PC-9 (cell line): ENCODE results near the gene LONP2. TPM values are rescaled to one million over a fixed set of nuclear protein-coding genes. Genes with fewer than 3 reads are reported as not detected.

Source experiments
- BruUV-seq: library from RNA; stranded (reverse); fragments of 400-500 nt; replicated peaks from 2 replicates; lab custom pipeline; 2021; lab: Mats Ljungman, UMichigan
- CTCF ChIA-PET: fragments of 300-600 bp; sonication (Branson Sonifier 250); formaldehyde crosslinking; loops from one replicate; lab custom pipeline; 2022; ENCODE audit warnings: antibody characterized with exemption; lab: Charles Lee
- POLR2A ChIA-PET: fragments of 300-600 bp; sonication (Branson Sonifier 250); formaldehyde crosslinking; loops from one replicate; lab custom pipeline; 2022; ENCODE audit warnings: antibody characterized with exemption; ENCODE audit not compliant: unreplicated experiment; lab: Charles Lee
- DNase-seq, 2 experiments: peaks; one replicate each; pipeline versions ENCODE4 v3.0.0 to v3.0.0-alpha.2; 2015 to 2022; ENCODE audit warnings: mixed read lengths in 1 of 2
- H2AFZ ChIP-seq: fragments of 200-600 bp; sonication (generic); 2 replicates; pipeline ENCODE4 v1.8.1; 2017; ENCODE audit warnings: antibody characterized with exemption
- H3F3A ChIP-seq: fragments of 200-600 bp; sonication (generic); 2 replicates; pipeline ENCODE4 v1.8.1; 2017; ENCODE audit warnings: antibody characterized with exemption, mild to moderate bottlenecking, low read depth; ENCODE audit not compliant: insufficient read depth
- H3K27ac ChIP-seq: fragments of 200-600 bp; sonication (generic); 2 replicates; pipeline ENCODE4 v1.6.1; 2016; ENCODE audit warnings: mixed run types
- H3K27me3 ChIP-seq: fragments of 200-600 bp; sonication (generic); 2 replicates; pipeline ENCODE4 v1.6.1; 2016; ENCODE audit warnings: low read depth, mixed run types; ENCODE audit not compliant: insufficient read depth
- H3K36me3 ChIP-seq: fragments of 200-600 bp; sonication (generic); 2 replicates; pipeline ENCODE4 v1.6.1; 2016; ENCODE audit warnings: low read depth, mixed run types
- H3K4me1 ChIP-seq: fragments of 200-600 bp; sonication (generic); replicated peaks from 2 replicates; pipeline ENCODE4 v1.6.1; 2016; ENCODE audit warnings: mixed run types; ENCODE audit not compliant: insufficient read depth
- H3K4me2 ChIP-seq: fragments of 200-600 bp; sonication (generic); 2 replicates; pipeline ENCODE4 v1.6.1; 2017; ENCODE audit warnings: mixed run types
- H3K4me3 ChIP-seq: fragments of 200-600 bp; sonication (generic); 2 replicates; pipeline ENCODE4 v1.6.1; 2016; ENCODE audit warnings: mixed run types
- H3K79me2 ChIP-seq: fragments of 200-600 bp; sonication (generic); 2 replicates; pipeline ENCODE4 v1.6.1; 2017; ENCODE audit warnings: low read depth, mixed run types
- H3K9me2 ChIP-seq: fragments of 200-600 bp; sonication (generic); 2 replicates; pipeline ENCODE4 v1.8.1; 2017; ENCODE audit warnings: mild to moderate bottlenecking; ENCODE audit not compliant: insufficient read depth
- H3K9me3 ChIP-seq: fragments of 200-600 bp; sonication (generic); 2 replicates; pipeline ENCODE4 v1.8.1; 2016; ENCODE audit warnings: low read depth; ENCODE audit not compliant: insufficient read depth
- H4K20me1 ChIP-seq: fragments of 200-600 bp; sonication (generic); 2 replicates; pipeline ENCODE4 v1.8.1; 2017; ENCODE audit not compliant: insufficient read depth
- CTCF ChIP-seq: fragments of 200-600 bp; sonication (generic); conservative IDR thresholded peaks from 2 replicates; pipeline ENCODE4 v1.6.1; 2017; ENCODE audit warnings: mixed run types, antibody characterized with exemption, mild to moderate bottlenecking, moderate library complexity
- EZH2 ChIP-seq: fragments of 200-600 bp; sonication (generic); IDR thresholded peaks from 2 replicates; pipeline ENCODE4 v1.8.0; 2017; ENCODE audit warnings: antibody characterized with exemption, low read depth
- intact Hi-C: fragments of 100-400 bp; cut with micrococcal nuclease; formaldehyde crosslinking; loops from one replicate; pipeline ENCODE4 v1.10.0; 2022; ENCODE audit not compliant: unreplicated experiment
- total RNA-seq: library from RNA; stranded (reverse); gene quantifications from 2 replicates; pipeline ENCODE4 v1.2.3, GENCODE V29; 2021

The LONP2 gene
- total RNA-seq, 1 experiment from 2014 or later: 47.0 TPM

DNA sequence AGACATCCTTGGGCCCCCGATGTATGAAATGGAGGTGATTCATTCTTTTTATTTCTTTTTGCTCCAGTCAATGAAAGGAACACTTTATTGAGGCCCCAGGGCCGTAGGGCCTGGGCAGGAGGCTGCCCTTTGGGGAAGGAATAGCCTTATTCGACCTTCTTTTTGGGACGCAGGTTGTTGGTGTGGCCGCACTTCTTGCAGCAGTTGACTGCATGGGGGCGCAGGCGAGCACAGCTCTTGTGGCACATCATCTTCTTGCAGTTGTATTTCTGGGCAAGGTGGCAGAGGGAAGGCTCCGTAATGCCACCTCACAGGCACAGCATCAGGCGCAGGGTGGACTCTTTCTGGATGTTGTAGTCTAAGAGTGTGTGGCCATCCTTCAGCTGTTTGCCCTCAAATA is 90.2 kb downstream of the LONP2 start:
- Histone ChIP-seq H4K20me1 (no peaks in the 10 kb centered on the region), H3K4me3 (no peak overlapping the region), H2AFZ (no peak overlapping the region), H3K9me2 (no peaks in the 10 kb centered on the region), H3K36me3 (0 out of 2 replicates have a peak, but pooled peaks cover 5% of the 10 kb centered on the region), H3K79me2 (no peaks in the 10 kb centered on the region), H3K9me3 (no peaks in the 10 kb centered on the region), H3K4me1 (no peaks in the 10 kb centered on the region), H3K4me2 (no peak overlapping the region), H3K27me3 (no peaks in the 10 kb centered on the region), H3K27ac (no peak overlapping the region), H3F3A (no peaks in the 10 kb centered on the region)
- CTCF ChIA-PET: no interaction called here
- POLR2A ChIA-PET: no interaction called here
- intact Hi-C loops: no loop called here
- TF ChIP-seq CTCF (no peak), EZH2 (no peak)
- BruUV-seq: no TSS peak
- no peak for DNase-seq

DNA sequence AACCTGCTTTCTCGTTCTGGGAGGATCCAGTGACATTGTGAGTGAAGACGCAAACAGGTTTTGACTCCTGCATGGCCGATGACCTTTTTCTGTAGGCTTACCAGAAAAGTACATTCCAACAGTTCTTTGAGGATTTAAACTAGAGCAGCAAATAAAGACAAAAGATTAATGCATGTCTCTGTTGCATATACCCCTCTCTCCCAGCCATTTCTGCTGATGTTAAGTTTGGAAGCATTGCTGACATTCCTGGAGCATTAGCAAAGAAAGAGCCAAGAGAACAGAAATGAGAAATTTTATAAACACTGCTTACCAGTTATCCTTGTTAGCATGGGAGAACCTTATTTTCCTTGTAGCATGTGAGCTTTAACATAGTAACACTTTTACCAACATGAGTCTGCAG is 91.9 kb downstream of the LONP2 start:
- H3F3A ChIP-seq: no peaks in the 10 kb centered on the region
- no peaks in the 10 kb centered on the region for H3K9me3 ChIP-seq
- no peak overlapping the region for H3K27ac ChIP-seq
- no peak overlapping the region for H3K4me3 ChIP-seq
- no peak for TF ChIP-seq CTCF
- TF ChIP-seq EZH2: no peak
- ChIA-PET POLR2A (no interaction called here), CTCF (no interaction called here)
- H3K36me3 ChIP-seq: 0 out of 2 replicates have a peak, but pooled peaks cover 5% of the 10 kb centered on the region
- DNase-seq: no peak
- intact Hi-C loops: no loop called here
- no peaks in the 10 kb centered on the region for H4K20me1 ChIP-seq
- H2AFZ ChIP-seq: no peak overlapping the region
- no peak overlapping the region for H3K4me2 ChIP-seq
- BruUV-seq: no TSS peak
- no peaks in the 10 kb centered on the region for H3K9me2 ChIP-seq
- no peaks in the 10 kb centered on the region for H3K79me2 ChIP-seq
- no peaks in the 10 kb centered on the region for H3K4me1 ChIP-seq
- no peaks in the 10 kb centered on the region for H3K27me3 ChIP-seq

DNA sequence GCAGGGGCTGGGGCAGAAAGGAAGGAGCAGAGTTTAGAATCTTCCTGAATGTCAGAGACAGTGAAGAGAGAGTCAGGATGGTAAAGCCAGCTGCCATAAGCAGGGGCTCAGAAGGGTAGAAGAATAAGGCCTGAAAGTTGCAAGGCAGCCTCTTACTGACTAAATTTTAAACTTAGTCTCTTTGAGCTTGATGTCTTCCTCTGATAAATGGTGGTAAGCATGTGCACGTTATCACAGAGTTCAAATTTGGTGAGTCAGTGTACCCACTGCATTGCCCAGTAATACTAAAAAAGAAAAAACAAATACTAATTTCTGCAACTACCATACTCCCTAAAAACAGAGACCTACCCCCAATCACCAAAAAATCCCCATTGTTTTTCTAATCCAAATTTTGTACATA is 96.0 kb downstream of the LONP2 start:
- H3K4me3 ChIP-seq: no peak overlapping the region
- POLR2A ChIA-PET: no interaction called here
- no peaks in the 10 kb centered on the region for H3K36me3 ChIP-seq
- no peak overlapping the region for H2AFZ ChIP-seq
- H3K27me3 ChIP-seq: no peaks in the 10 kb centered on the region
- H3F3A ChIP-seq: no peaks in the 10 kb centered on the region
- no peak for DNase-seq
- TF ChIP-seq EZH2: no peak
- no peak for TF ChIP-seq CTCF
- CTCF ChIA-PET: no interaction called here
- H3K4me1 ChIP-seq: no peaks in the 10 kb centered on the region
- H4K20me1 ChIP-seq: no peaks in the 10 kb centered on the region
- no peaks in the 10 kb centered on the region for H3K79me2 ChIP-seq
- no peak overlapping the region for H3K4me2 ChIP-seq
- no peak overlapping the region for H3K27ac ChIP-seq
- no TSS peak for BruUV-seq
- intact Hi-C loops: no loop called here
- no peaks in the 10 kb centered on the region for H3K9me2 ChIP-seq
- no peaks in the 10 kb centered on the region for H3K9me3 ChIP-seq
